Erythroblast (primary cell): ENCODE results near the gene TMEM223.

Experiments used
- GATA1 ChIP-seq: IDR thresholded peaks from 2 replicates; pipeline ENCODE4 v1.6.1; 2011; ENCODE audit warnings: low read depth, mild to moderate bottlenecking, control low read depth, low read length, moderate library complexity
- POLR2A ChIP-seq: IDR thresholded peaks from 2 replicates; pipeline ENCODE4 v1.6.1; 2011; ENCODE audit warnings: mild to moderate bottlenecking, low read length

DNA sequence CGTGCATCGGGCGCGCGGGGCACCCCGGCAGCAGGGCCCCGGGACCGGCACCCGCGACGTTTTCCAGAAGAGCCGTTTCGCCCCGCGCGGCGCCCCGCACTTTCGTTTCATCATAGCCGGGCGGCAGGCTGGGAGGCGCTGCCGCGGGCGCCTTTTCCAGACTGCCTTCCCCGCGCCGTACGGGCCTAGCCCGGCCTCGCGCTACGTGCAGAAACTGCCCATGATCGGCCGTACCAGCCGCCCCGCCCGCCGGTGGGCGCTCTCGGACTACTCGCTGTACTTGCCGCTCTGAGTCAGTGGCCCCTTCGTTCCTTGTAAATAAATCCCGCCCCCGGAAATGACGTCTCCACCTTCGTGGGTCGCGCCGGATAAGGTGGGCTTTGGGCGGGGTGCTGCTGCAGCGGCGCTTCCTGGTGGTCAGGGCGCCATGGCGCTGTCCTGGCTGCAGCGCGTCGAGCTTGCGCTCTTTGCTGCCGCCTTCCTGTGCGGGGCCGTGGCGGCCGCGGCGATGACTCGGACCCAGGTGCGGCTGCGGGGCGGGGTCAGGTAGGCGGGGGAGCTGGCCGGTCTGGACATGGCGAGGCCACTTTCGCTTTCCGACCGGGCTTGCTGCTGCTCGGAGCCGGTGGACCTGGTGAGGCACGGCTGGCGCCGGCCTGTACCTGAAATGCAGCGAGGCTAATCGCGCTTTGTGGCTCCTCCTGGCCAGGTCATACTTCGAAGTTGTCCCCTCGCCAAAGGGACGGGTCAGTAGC lies 4.6 kb downstream of the TMEM223 start, which contains the start of gene TMEM179B:
- peak; percentile 97 for TF ChIP-seq POLR2A
- no peak for TF ChIP-seq GATA1
